Fibroblast of lung (primary cell): ENCODE data around the gene PSMD2. TPM values are rescaled to one million over a fixed set of nuclear protein-coding genes. Genes with fewer than 3 reads are reported as not detected.
A peak's percentile ranks its signal among the peaks of the same experiment; 100 is the strongest.

Experiments used
- DNase-seq, 2 donors: peaks; one replicate each; pipeline versions ENCODE4 v3.0.0 to v3.0.0-alpha.2; 2010; ENCODE audit warnings: low read depth in 2 of 2
- H2AFZ ChIP-seq: 2 replicates; pipeline ENCODE4 v1.5.1; 2012; ENCODE audit warnings: low read length, control low read depth, inconsistent platforms
- H3K27ac ChIP-seq: 2 replicates; pipeline ENCODE4 v1.5.1; 2011; ENCODE audit warnings: low read length, control low read depth; ENCODE audit not compliant: insufficient read depth
- H3K27me3 ChIP-seq: 2 replicates; pipeline ENCODE4 v1.5.1; 2011; ENCODE audit warnings: mild to moderate bottlenecking, low read length; ENCODE audit not compliant: control insufficient read depth, insufficient read depth
- H3K36me3 ChIP-seq: 2 replicates; pipeline ENCODE4 v1.5.1; 2011; ENCODE audit warnings: low read length; ENCODE audit not compliant: control insufficient read depth, insufficient read depth
- H3K4me1 ChIP-seq: 2 replicates; pipeline ENCODE4 v1.5.1; 2011; ENCODE audit warnings: low read length; ENCODE audit not compliant: control insufficient read depth, insufficient read depth; ENCODE audit errors: extremely low read depth
- H3K4me2 ChIP-seq: 2 replicates; pipeline ENCODE4 v1.5.1; 2011; ENCODE audit warnings: low read length, control low read depth; ENCODE audit not compliant: insufficient read depth; ENCODE audit errors: extremely low read depth
- H3K4me3 ChIP-seq, 4 experiments: fragments of 200-600 bp in 1 of 4; sonication (generic) in 1 of 4; replicated peaks in 1 of 4; 2 replicates each; pipeline ENCODE4 v1.5.1; 2011 to 2016; ENCODE audit warnings: low read length in 4 of 4, low read depth in 3 of 4, mild to moderate bottlenecking in 3 of 4, control low read depth in 2 of 4, inconsistent platforms in 1 of 4, mixed read lengths in 1 of 4; ENCODE audit not compliant: insufficient read depth in 1 of 4; ENCODE audit errors: control extremely low read depth in 1 of 4
- H3K79me2 ChIP-seq: 2 replicates; pipeline ENCODE4 v1.5.1; 2012; ENCODE audit warnings: mild to moderate bottlenecking, low read length, inconsistent platforms; ENCODE audit not compliant: control insufficient read depth, insufficient read depth
- H3K9ac ChIP-seq: 2 replicates; pipeline ENCODE4 v1.5.1; 2011; ENCODE audit warnings: mild to moderate bottlenecking, low read length, control low read depth; ENCODE audit not compliant: insufficient read depth
- H3K9me3 ChIP-seq: 2 replicates; pipeline ENCODE4 v1.5.1; 2012; ENCODE audit warnings: low read depth, low read length; ENCODE audit not compliant: control insufficient read depth, insufficient read depth
- H4K20me1 ChIP-seq: 2 replicates; pipeline ENCODE4 v1.5.1; 2011; ENCODE audit warnings: low read length; ENCODE audit not compliant: control insufficient read depth, insufficient read depth; ENCODE audit errors: extremely low read depth
- CTCF ChIP-seq, 2 donors: IDR thresholded peaks in 1 of 2; conservative IDR thresholded peaks in 1 of 2; 1 replicate in 1 of 2; 2 replicates in 1 of 2; pipeline ENCODE4 v1.5.1; 2011 to 2012; ENCODE audit warnings: low read length in 2 of 2, control low read depth in 1 of 2, inconsistent platforms in 1 of 2, low read depth in 1 of 2, mild to moderate bottlenecking in 1 of 2
- EZH2 ChIP-seq: IDR thresholded peaks from 2 replicates; pipeline ENCODE4 v1.5.1; 2012; ENCODE audit warnings: low read length, control low read depth, mild to moderate bottlenecking; ENCODE audit errors: missing control alignments
- polyA plus RNA-seq, 2 donors: library from polyadenylated mRNA; depleted of rRNA in 1 of 2; stranded (reverse) in 1 of 2; unstranded in 1 of 2; fragments of >200 nt; gene quantifications; 2 replicates each; pipeline ENCODE4 v1.2.1, GENCODE V29; 2011 to 2012; ENCODE audit warnings: missing spikeins in 1 of 2
- total RNA-seq: library from RNA; depleted of rRNA; stranded (reverse); fragments of >200 nt; gene quantifications from 2 replicates; pipeline ENCODE4 v1.2.1, GENCODE V29; 2014

The PSMD2 gene
- total and polyA plus RNA-seq, 2 donors (not counting 1 experiment from before 2014, with no cell fraction given), result 188 to 429 TPM

GRCh38 chr3:184299488-184300377, 692 bp downstream of the PSMD2 start:
- Histone ChIP-seq H3K27ac (peak overlapping the region; percentile 91), H3K4me3 (peak overlapping the region; percentile 88 to 99 (median 98)), H3K9me3 (no peaks in the 10 kb centered on the region), H2AFZ (peak overlapping the region; percentile 18), H4K20me1 (no peaks in the 10 kb centered on the region), H3K9ac (peak overlapping the region; percentile 78), H3K79me2 (peaks cover 44% of the 10 kb centered on the region), H3K4me2 (peak overlapping the region; percentile 88), H3K36me3 (peaks cover 12% of the 10 kb centered on the region), H3K4me1 (peaks cover 5% of the 10 kb centered on the region), H3K27me3 (peaks cover 2% of the 10 kb centered on the region)
- DNase-seq, result peak; percentile 28 to 59
- TF ChIP-seq EZH2 (no peak), CTCF (conservative IDR thresholded peaks at IDR 0.05 in 1 of 2, IDR thresholded peaks at IDR 0.05 in 1 of 2; ENCODE audit: low read depth in 1 of 2, low read length in 2 of 2) (no peak)

- peaks cover 44% of the 10 kb centered on the region for H3K79me2 ChIP-seq
- H3K36me3 ChIP-seq, result peaks cover 12% of the 10 kb centered on the region
- no peaks in the 10 kb centered on the region for H4K20me1 ChIP-seq
Measured at GRCh38 chr3:184300378-184300720, 1.3 kb downstream of the PSMD2 start.

More at GRCh38 chr3:184300378-184300720, 1.3 kb downstream of the PSMD2 start:
- Histone ChIP-seq H3K4me3 (peak overlapping the region; percentile 88 to 99 (median 98)), H3K27ac (peak overlapping the region; percentile 91), H2AFZ (no peak overlapping the region), H3K27me3 (no peaks in the 10 kb centered on the region), H3K4me2 (peak overlapping the region; percentile 88), H3K9me3 (no peaks in the 10 kb centered on the region), H3K4me1 (peaks cover 5% of the 10 kb centered on the region), H3K9ac (no peak overlapping the region)
- TF ChIP-seq CTCF (conservative IDR thresholded peaks at IDR 0.05 in 1 of 2, IDR thresholded peaks at IDR 0.05 in 1 of 2; ENCODE audit: low read depth in 1 of 2, low read length in 2 of 2) (no peak), EZH2 (no peak)
- peak in 1 of 2 donors; percentile 72 for DNase-seq
